GM21423 (cell line): Measurements from ENCODE around the gene RAD50.
"Not testable (repeated sequence)": the region's sequence is repeated elsewhere in the genome, so short reads cannot be mapped to it uniquely, and the experiment has no call there.

ENCODE experiments used
- ATAC-seq: cut with Tn5 transposase; IDR thresholded peaks from one replicate; pipeline ENCODE4 v1.9.1; 2021; ENCODE audit warnings: mild to moderate bottlenecking, moderate library complexity; ENCODE audit not compliant: unreplicated experiment

Gene RAD50

DNA sequence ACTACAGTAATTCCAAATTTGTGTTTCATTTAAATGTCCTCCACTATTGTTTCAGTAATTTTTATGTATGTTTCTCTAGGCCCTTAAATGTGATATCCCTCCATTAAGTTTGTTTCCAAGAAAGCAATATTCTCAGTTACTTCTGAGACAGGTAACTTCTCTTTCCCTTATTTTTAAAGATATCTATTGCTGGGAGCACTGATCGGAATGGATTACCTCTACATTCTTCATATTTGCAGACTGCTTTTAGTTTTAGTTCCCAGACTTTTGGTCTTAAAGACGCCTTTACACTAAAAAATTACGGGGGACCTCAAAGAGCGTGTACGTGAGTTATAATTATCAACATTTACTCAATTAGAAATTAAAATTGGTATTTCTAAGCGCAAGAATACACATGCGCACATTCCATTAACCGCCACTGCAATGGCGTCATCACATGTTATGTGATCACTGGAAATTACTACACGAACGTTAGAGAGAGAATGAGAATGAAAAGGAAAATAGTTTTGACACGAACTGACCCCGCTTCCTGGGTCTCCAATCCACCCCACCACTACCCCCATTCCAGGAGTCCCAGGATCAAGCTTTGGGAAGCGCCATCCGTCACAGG is 519 bp upstream of the RAD50 start:
- no peak for ATAC-seq

DNA sequence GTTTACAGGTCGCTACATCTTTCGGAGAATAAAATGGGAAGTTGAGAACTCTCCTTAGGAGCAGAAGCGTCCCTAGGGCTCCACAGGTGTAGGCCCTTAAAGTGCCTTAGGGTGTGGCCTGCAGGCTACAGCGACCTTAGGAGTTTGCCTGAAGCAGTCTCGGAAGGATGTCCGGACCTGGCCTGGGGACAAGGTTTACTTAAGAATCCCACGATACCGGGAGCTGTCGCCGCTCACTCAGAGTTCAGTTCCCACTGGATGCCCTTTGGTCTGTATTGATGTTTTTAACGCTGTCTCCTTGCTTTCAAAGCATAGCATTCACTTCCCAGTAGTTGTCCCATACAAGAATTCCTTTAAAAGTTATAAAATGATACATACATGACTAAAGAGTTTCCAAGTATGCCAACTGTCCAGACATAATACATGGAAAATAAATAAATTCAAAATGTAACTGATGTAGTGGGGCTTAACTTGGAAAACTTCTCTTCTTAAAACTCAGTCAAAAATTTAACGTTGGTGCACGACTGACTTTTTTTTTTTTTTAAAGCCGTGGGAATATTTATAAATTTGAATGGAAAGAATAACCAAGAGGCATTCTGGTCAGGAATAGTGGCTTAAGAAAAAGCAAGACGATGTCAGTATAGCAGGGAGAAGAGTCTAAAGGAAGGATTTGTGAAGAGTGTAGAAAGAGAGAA is 848 bp downstream of the RAD50 start:
- ATAC-seq = peak; percentile 36

DNA sequence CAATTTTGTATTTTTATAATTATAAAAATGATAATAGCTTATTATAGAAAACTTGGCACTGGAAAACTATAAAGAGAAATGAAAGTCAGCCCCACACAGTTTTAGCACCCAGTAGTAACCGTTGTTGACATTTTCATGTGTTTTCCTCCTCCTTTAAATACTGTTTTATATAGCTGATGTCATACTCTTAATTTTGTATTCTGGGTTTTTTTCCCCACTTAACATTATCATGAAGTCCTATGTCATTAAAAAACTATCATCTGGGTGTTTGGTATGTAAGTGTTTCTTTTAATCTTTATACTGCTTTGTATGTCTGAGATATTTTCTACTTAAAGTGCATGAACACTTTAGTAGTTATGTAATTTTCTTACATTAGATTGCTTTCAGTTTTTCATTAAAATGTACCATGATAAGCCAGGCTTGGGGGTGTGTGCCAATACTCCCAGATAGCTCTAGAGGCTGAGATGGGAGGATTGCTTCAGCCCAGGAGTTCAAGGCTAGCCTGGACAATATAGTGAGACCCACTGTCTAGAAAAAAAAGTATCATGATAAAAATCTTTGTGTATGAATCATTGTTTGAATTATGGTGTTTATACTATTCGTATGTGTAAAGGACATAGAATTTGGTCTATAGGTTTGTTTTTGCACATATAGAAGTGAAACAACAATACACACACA is 2.7 kb downstream of the RAD50 start:
- no peak for ATAC-seq

DNA sequence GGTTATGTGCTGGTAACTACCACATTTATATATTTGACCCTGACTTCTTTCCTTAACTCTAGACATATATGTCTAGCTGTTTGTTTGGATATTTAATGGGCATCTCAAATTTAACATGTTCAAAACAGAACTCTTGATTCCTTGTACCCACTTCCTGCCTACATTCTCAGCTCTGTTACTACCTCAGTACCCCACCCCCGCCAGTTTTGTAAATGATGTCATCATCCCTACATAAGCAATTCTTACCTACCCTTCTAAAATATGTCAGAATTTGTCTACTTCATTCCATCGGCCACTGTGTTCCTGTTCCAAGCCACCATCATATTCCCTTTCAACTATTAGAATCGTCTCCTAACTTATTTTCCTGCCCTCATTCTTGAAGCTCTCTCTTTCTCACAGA is 4.8 kb downstream of the RAD50 start:
- no peak for ATAC-seq

DNA sequence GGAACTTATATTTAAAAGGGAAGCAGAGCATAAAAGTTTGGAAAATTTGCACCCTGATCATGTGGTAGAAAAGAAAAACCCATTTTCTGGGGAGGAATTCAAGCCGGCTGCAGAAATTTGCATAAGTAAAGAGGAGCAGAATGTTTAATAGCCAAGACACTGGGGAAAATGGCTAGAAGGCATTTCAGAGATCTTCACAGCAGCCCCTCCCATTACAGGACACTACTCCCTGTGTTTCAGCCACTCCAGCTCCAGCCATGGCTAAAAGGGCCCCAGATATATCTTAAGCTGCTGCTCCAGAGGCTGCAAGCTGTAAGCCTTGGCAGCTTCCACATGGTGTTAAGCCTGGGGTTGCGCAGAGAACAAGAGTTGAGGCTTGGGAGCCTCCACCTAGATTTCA is 7.8 kb downstream of the RAD50 start:
- not testable (repeated sequence) for ATAC-seq

DNA sequence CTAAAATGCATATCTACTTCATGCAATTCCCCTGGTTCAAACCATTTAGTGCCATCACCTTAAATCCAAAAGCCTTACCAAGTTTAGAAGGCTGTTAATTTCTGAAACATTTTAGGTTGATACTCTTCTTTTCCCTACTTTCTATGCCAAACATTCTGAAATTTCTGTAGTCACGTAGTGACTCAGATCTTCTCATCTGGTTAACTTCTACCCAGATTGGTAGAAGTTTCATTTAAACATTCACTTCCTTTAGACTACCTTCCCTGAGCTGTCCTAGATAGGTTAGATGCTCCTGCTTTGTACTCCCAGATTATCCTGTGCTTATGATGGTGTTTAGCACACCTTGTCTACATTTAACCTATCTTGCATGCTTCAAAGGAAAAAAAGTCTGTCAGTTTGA is 9.9 kb downstream of the RAD50 start:
- ATAC-seq = no peak

DNA sequence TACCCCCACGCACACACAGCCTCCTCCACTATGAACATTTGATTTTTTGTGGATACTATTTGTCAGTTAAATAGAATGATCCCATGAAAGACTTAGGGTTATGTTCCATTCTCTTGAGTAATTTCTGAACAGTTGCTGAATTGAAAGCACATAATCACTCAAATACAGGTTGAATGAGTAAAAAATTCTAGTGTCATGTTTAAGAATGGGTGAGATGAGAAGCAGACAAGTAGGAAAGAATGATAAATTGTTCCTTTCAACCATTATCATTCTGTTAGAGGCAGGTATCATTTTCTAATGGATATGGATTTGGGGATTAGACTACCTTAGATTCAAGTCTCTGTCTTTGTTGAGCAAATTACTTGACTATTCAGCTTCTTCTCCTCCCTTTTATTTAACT is 19.3 kb downstream of the RAD50 start:
- ATAC-seq = no peak

DNA sequence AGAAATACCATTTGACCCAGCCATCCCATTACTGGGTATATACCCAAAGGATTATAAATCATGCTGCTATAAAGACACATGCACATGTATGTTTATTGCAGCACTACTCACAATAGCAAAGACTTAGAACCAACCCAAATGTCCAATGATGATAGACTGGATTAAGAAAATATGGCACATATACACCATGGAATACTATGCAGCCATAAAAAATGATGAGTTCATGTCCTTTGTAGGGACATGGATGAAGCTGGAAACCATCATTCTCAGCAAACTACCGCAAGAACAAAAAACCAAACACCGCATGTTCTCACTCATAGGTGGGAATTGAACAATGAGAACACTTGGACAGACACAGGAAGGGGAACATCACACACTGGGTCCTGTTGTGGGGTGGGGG is 27.8 kb downstream of the RAD50 start:
- ATAC-seq = not testable (repeated sequence)

DNA sequence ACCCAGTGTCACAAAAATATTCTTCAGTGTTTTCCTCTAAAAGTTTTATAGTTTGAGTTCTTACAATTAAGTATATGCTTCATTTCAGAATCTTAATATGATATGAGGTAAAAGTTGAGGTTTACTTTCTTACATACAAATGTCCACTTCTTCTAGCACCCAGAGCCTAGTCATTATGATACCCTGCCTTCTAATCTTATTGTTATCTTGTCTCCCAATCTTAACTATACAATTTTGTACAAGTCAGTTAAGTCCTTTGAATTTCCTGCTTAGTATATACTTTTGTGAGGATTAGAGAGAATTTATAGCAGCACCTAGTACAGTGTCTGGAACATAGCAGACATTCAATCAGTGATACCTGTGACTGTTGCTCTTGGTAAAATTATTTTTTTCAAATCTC is 29.3 kb downstream of the RAD50 start:
- no peak for ATAC-seq

DNA sequence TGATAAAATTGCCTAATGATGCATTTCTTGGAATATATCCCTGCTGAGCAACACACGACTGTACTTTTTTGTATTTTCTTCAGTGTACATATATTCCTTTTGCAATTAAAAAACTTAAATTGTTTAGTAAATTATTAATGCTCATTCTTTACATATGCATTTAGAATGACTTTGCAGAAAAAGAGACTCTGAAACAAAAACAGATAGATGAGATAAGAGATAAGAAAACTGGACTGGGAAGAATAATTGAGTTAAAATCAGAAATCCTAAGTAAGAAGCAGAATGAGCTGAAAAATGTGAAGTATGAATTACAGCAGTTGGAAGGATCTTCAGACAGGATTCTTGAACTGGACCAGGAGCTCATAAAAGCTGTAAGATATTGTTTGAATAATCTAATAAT is 32.7 kb downstream of the RAD50 start:
- ATAC-seq = no peak

DNA sequence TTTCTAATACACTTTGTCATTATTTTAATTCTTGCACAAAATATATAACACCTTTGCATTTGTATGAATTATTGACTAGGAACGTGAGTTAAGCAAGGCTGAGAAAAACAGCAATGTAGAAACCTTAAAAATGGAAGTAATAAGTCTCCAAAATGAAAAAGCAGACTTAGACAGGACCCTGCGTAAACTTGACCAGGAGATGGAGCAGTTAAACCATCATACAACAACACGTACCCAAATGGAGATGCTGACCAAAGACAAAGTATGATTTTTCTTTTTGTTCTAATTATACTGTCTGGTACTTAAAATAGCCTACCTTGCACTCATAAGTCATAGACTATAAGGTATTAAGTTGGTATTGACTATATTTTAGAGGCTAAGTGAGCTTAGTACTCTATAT is 34.4 kb downstream of the RAD50 start:
- no peak for ATAC-seq

DNA sequence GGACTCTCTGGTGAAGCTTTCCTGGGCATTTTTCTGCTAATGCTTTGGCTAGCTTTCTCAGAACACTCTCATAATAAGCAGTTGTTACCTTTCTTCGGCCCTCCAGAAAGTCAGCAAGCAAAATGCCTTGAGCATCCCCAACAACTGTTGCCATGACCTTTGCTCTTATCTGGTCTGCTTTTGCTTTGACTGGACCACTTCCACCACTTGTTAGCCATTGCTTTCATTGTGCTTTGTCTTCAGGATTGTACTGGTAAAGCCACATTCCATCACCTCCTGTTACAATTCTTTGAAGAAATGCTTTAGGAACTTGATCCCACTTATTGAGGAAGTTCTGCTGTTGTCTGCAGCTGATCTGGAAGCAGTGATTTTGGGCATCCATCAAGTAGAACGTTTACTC is 35.7 kb downstream of the RAD50 start:
- ATAC-seq = no peak

DNA sequence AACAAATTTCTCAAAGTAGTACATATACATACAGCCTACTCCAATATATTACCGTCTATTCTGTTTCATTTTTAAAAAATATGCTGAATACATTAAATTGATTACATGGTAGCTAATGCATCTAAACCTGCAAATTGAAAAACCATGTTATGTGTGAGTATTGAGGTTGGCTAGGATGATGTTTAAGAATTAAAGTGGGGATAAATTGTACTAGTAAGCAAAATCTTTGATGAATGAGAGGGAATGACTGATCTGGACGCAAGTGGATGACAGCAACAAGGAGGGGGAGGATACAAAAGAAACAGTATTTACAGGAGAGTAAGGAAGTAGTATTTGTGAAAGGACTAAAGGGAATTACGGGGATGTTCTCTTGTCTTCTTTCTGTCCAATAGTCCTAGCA is 37.4 kb downstream of the RAD50 start:
- ATAC-seq = no peak

DNA sequence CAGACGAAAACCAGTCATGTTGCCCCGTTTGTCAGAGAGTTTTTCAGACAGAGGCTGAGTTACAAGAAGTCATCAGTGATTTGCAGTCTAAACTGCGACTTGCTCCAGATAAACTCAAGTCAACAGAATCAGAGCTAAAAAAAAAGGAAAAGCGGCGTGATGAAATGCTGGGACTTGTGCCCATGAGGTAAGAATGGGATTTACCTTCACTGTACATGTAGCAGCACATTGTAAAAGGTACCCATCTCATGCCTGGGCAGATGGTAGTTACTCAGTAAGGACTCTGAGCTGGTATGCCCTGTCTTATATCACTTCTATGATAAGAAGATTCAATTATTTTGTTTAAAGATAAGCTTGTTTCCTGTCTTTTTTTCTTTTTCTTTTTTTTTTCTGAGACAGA is 38.8 kb downstream of the RAD50 start:
- no peak for ATAC-seq

DNA sequence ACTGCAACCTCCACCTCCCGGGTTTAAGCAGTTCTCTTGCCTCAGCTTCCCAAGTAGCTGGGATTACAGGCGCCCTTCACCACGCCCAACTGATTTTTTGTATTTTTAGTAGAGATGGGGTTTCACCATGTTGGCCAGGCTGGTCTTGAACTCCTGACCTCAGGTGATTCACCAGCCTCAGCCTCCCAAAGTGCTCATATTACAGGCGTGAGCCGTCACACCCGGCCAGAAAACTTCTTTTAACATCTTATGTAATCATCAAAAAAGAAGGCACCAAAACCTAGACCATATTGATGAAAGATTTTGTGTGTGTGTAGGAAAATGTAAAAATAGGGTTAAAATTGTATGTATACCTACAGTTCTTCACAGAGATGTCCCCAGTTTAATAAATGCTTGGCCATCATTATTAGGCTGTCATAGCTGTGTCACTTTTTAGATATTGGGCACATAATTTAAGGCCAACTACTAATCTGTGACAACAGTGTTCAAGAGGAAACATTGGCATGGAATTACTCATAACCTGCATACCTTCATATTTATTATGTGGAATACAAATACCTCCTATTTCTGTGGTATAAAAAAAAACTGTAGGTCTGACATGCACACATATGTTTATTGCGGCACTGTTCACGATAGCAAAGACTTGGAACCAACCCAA is 44.4 kb downstream of the RAD50 start:
- no peak for ATAC-seq

DNA sequence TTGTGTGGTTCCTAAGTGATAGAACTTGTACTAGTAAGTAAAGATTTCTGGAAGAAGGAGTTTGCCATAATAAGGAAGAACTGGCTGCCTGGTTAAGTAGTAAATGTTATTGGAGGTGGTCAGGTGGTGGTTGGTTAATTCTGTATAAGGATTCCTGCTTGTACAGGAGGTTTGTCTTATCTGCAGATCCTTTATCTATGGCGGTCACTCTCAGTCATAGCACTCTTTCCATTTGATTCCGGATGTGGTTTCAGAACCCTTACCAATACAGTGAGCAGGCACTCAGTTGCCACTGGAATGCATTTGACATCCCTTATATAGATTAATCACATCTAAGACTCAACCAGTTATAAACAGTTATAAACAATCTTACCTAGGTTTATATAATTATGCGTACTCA is 50.3 kb downstream of the RAD50 start:
- no peak for ATAC-seq

DNA sequence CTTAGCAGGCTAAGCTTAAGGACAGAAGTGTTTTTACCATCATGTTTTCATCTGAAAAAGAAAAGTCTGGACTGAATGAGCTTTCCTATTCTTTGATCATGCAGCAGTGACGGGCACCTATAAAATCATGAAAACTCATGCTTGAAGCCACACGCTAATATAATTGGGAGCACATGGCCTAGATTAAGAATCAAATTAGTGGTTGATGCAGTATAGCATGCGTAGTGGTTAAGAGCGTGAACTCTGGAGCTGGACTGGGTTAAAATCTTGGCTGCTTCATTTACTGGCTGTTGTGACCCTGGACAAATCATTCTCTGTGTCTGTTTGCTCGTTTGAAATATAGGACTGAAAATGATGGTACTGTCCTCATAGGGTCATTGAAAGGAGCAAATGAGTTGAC is 51.3 kb downstream of the RAD50 start:
- no peak for ATAC-seq

DNA sequence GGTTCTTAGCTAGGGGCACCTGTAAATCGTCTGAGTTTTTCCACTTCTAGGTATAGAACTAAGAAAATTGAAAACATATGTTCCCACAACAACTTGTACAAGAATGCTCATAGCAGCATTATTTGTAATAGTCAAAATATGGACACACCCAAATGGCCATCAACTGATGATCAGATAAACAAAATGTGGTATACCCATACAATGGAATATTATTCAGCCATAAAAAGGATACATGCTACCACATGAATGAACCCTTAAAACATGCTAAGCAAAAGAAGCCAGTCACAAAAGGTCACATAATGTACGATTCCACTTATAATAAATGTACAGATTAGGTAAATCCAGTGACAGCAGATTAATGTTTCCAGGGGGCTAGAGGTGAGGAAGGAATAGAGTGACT is 55.2 kb downstream of the RAD50 start:
- ATAC-seq = no peak

DNA sequence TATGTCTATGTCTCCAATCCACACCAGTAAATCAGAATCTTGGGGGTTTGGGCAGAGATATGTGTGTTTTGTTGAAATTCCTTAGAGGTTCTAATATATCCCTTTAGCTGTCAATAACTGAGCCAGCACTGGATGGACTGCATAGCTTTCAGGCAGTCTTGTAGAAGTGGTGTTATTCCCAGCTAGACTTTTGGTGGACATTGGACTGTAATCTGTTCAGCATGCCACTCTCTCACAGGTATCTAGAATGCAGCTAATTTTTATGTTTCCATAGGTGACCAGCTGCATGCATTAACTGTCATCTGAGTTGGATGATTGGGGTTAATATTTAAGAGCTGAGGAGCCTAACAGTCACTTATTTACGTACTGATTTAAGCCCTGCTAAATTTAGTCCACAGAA is 56.1 kb downstream of the RAD50 start:
- no peak for ATAC-seq

DNA sequence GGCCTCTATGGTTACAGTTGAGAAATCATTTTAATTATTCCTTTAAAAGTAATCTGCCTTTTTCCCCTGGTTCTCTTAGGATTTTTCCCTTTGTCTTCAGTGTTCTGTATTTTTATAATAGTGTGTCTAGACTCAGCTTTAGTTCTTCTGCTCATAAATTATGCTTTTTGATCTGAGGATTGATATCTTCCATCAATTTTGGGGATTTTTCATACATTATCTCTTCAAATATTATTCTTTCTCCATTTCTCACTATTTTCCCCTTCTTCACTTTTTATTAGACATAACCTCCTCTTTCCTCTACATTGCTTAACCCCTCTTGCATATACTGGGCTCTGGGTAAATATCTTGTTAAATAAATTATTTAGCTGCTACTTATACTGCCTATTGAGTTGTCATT is 64.9 kb downstream of the RAD50 start:
- ATAC-seq = no peak

DNA sequence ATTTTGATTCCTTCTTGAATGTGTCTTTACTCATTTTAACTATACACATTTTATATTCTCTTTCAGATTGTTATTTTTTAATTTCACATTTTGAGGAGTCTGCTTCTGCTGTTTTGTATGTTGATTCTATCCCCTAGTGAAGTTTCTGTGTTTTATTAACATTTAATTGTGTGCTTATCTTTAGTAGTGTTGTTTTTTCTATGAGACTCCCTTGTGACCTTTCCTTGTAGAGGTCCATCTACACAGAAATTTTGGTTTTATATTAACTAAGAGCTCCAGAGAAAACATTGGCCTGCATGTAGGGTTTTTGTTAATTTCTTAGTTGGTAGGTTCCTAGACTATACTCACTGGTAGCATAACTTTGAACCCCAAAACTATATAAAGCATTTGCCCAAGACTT is 65.8 kb downstream of the RAD50 start:
- ATAC-seq = no peak

DNA sequence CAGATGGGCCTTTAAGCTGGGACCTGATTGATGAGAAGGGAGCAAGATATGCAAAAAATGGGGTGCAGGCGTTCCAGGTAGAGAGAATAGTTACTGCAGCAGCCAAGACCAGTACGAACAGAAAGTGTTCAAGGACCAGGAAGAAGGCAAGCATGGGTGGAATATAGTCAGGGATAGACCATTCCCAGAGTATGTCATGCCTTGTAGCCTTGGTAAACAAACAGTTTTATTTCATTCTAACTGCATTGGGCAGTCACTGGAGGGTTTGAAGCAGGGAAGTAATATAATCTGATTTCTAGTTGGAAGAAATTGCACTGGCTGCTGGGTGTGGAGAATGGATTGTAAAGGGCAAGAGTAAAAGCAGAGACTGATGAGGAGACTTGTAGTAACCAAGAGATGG is 70.7 kb downstream of the RAD50 start:
- no peak for ATAC-seq
